ENCODE results near the gene HIP1R.
"Not testable (repeated sequence)": the region's sequence is repeated elsewhere in the genome, so short reads cannot be mapped to it uniquely, and the experiment has no call there.

The HIP1R gene

DNA sequence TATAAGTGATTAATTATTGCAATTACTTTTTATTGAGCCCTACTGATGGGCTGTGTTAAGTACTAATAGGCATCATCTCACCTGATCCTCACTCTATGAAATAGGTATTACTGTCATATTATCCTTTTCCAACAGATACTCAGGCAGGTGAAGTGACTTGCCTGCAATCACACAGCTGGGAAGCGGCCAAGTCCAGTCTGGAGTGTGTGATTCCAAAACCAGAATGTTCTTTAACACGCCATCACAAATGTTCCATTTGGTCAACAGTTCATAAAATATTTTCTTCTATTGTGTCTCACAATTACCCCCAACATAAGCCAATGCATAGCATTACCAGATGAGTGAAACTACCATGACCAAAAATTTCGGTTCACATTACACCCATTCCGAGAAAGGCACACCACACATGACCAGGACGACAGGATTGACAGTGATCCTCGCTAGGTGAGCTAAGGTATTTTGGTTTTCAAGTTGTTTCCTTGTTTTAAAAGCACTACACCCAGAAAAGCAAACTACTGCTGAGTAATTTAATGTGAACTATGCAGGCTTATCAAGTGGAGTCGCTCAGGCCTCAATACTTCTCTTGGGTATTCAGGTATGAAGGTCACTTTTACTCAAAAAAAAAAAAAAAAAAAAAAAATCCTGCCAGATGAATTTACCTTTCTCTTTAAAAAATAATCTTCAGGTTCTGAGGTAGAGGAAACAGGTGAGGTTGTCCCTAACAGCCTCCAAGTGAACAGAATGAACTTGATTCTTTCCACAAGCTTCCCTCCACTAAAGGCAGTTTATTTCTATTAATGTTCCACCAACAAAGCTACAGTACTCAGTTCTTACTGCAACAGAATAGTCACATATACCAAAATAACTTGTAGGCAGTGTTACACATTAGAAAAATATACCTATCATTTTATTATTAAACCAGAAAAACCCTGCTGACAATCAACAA, 58.2 kb downstream of the HIP1R start:
- no peak for DNase-seq (ENCODE audit: low read depth)

DNA sequence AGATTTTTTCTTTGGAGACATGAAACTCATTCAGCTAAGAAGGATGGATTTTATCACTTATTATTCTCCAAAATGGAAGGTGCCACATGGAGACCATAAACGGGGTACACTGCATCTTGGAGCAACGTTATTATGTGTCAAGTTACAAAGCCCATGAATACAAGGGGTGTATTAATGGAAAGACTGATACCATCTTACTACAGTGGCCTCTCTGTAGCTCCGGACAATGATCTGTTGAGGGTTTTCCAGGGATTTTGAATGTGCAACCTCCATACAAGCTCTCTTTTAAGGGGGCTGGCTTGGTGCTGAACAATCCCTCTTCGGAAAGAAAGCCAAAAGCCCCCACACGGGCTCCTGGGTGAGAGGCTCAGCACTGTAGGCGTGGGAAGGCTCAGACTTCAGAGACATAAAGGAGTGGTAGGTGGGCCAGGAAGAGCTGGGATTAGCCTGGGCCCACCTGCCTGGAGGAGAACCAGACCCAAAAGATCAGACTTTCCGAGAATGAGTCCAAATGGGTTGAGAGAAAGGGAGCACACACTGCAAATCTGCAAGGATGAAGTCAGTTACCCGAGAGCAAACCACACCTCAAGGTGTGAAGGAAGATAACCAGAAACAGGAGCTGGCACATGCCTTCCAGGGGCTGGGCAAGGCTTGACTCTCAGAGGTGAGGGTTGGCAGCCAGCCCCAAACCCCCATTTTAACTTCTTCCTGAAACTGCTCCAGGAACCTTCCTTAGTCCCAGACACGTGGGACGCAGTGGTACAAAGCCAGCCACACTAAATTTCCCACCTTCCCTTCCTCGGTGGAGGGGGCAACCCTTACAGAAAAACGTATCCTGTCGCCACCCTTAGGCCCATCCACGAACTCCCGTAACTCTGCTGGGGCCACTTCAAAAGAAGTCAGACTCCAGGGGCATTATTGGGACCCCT, 59.2 kb downstream of the HIP1R start:
- DNase-seq (ENCODE audit: low read depth), result no peak

DNA sequence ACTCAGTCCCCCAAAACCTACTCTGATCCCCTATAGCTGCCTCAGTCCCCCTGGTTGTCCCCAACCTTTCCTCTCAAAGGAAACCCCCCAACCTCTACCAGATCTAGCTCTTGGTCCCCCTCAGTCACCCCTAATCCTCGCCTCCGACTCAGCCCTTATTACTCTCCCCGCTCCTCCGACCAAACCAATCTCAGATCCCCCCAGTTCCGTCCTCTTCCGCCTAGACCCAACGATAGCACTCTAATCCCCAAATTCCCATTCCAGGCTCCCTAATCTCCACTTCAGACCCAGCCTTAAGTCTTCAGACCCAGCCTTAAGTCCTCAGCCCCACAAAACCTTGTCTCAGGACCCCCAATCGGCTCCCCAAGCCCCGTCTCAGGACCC, 60.1 kb downstream of the HIP1R start:
- DNase-seq (ENCODE audit: low read depth), result no peak

DNA sequence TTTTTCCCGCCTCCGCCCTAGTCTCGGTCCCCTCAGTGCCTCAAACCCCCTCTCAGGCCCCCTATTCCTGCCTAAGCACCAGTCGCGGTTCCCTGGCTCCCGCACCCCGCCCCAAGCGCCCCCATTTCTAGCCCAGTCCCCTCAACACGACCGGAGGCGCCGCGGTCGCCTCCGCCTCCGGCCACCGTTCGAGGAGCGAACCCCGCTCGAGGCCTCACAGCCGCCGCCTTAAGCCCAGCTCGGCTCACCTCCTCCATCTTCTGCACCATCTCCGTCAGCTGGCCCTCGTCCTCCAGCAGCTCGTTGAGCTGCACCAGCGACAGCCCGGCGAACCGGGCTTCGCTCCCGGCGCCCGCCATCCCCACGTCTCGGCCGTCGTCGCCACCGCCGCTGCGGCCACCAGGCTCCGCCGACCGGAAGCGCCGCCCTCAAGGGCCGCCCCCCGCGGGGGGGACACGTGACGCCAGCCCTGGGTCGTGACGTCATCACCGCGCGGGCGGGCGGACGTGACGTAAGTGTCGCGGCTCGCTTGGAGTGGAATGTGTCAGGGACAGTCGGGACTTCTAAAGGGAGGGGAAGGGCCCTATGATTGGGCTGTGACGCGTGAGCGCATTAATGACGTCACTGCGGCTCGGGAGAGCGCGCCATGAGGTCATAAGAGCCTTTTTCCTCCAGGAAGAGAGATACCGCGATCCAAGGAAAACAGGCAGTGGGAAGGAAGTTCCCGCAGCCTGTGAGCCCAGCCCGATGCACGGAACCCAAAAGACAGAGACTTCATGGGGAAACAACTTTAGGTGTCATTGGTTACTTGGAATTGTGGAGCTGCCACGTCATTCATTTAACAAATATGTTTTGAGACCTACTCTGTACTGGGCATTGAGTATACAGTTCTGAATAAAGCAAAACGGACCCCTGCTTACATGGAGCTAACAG, 60.7 kb downstream of the HIP1R start, which contains the start of gene VPS37B:
Gene VPS37B (minus strand): TSS at position 421 of the 933 bp plus-strand sequence. CDS start 62 bp downstream, at position 359.
- DNase-seq (ENCODE audit: low read depth), result peak; percentile 71

DNA sequence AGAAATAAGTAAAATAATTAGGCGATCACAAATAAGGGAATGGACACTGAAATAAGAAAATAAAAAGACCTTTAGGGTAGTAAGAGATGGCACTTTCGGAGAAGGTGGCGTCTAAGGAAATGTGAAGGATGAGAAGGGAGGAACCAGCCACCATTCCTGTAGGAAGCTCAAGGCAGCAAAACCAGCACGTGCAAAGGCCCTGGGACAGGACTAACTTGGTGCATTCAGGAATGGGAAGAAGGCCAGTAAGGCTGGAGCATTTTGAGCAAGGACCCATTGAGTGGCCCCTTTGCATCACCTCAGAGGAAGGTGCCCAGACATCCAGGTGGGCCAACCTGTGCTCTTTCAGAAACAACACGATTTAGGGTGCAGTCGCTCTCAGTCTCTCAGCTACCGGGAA, 61.4 kb downstream of the HIP1R start:
- no peak for DNase-seq (ENCODE audit: low read depth)

DNA sequence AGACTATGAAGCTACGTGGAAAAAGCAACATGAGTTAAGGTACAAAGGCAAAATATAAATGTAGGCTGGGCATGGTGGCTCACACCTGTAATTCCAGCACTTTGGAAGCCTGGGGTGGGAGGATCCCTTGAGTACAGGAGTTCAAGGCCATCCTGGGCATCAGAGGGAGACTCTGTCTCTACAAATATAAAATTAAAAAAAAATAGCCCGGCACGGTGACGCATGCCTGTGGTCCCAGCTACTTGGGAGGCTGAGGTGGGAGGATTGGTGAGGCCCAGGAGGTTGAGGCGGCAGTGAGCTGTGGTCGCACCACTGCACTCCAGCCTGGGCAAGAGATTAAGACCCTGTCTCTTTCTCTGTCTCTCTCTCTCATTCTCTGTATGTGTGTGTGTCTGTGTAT, 64.6 kb downstream of the HIP1R start:
- no peak for DNase-seq (ENCODE audit: low read depth)

DNA sequence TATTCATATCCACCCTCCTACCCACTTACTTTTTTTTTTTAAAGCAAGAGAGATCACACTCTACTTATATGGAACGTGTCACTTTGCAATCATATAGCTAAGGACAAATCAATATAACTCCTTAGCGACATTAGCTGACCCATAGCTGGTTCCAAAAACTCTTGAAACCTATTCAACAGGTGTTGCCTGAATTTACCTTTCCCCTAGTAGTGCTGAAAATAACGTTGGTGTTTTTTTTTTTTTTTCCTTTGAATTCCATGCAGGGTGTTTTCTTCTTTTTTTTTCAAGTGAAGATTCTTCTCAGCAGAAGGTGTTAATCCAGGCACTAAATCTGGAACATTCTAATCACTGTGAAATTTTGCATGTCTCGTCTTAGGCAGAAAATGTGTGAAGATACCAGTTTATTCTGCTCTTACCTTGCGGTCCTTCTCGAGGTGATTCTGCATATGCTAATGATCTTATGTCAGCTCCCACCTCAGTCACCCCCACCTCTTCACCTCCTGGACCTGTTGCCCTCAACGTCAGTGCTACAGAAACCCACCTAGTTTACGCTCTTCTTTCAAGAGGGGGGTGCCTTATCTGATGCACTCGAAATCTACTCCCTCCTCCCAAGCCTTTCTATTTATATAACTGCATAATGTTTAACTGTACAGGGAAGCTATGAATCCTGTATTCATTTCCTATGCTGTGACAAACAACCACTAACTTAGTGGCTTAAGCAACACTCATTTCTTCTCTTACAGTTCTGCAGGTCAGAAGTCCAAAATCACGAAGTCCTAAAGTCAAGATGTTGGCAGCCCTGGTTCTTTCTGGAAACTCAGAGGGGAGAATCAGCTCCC, 67.8 kb downstream of the HIP1R start:
- DNase-seq (ENCODE audit: low read depth), result no peak

DNA sequence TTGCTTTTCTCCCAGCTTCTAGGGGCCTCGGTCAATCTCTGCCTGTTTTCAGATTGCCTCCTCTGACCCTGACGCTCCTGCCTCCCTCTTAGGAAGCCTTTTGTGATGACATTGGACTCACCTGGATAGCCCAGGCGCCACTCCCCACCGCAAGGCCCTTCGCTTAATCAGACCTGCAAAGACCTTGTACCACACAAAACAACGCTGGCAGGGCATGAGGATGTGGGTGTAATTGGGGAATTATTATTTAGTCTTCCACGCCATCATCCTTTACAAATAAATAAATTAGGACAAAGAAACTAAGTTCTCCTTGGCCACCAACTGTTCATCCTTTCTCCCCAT, 68.4 kb downstream of the HIP1R start:
- DNase-seq (ENCODE audit: low read depth), result no peak

DNA sequence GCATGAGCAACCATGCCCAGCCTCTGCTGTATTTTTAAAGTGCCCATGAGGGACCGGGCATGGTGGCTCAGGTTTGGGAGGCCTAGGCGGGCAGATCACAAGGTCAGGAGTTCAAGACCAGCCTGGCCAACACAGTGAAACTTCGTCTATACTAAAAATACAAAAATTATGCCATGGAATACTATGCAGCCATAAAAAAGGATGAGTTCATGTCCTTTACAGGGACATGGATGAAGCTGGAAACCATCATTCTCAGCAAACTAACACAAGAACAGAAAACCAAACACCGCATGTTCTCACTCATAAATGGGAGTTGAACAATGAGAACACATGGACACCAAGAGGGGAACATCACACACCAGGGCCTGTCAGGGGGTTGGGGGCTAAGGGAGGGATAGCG, 70.0 kb downstream of the HIP1R start:
- not testable (repeated sequence) for DNase-seq (ENCODE audit: low read depth)

DNA sequence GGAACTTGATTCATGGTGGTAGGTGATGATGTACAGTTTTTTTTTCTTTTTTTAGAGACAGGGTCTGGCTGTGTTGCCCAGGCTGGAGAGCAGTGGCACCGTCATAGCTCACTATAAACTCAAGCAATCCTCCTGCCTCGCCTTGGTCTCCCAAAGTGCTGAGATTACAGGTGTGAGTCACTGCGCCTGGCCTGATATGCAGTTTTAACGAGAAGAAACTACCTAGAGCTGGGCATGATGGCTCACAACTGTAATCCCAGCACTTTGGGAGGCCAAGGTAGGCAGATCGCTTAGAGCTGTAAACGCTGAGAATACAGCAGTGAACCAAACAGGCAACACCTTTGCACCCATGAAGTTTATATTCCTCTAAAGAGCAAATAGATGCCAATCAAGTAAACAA, 73.7 kb downstream of the HIP1R start:
- DNase-seq (ENCODE audit: low read depth), result no peak

DNA sequence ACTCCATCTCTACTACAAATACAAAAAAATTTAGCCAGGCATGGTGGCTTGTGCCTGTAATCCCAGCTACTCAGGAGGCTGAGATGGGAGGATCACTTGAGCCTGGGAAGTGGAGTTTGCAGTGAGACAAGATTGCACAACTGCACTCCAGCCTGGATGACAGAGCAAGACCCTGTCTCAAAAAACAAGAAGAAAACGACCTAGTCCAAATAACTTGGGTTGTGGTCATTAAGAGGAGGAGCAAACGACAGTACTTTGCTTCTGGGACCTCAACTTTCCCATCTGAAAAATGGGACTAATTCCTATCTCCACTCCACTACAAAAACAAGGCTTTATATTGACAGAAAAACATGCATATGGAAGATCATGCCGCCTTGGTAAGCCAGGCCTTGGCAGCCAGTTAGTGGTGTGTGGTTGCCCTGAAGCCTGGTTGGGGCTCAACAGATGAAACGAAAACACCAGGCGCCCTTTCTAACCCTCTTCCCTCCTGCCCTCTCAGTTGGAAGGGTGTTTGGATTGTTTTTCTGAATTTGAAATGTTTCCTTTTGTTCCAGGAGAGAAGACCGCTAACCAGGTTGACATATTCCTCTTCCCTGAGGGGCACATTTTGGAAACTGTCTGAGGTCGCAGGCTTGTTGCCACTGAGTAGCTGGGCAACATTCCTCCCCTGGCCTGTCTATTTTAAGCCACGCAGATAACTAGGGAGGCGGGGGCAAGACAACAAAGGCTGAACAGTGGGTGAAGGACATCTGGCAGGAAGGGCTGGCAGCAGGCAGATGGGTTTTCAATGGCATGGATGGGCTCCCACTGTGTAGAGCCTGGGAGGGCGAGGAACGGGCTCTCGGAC, 74.4 kb downstream of the HIP1R start:
- DNase-seq (ENCODE audit: low read depth), result no peak

Measured in amniotic epithelial cell (primary cell).